ENCODE data around the gene ST3GAL6. TPM values are rescaled to one million over a fixed set of nuclear protein-coding genes. Genes with fewer than 3 reads are reported as not detected.
A peak's percentile ranks its signal among the peaks of the same experiment; 100 is the strongest.

ST3GAL6 gene
- total and polyA plus RNA-seq, 8 donors = 10.9 to 30.8 (median 18.8) TPM

DNA sequence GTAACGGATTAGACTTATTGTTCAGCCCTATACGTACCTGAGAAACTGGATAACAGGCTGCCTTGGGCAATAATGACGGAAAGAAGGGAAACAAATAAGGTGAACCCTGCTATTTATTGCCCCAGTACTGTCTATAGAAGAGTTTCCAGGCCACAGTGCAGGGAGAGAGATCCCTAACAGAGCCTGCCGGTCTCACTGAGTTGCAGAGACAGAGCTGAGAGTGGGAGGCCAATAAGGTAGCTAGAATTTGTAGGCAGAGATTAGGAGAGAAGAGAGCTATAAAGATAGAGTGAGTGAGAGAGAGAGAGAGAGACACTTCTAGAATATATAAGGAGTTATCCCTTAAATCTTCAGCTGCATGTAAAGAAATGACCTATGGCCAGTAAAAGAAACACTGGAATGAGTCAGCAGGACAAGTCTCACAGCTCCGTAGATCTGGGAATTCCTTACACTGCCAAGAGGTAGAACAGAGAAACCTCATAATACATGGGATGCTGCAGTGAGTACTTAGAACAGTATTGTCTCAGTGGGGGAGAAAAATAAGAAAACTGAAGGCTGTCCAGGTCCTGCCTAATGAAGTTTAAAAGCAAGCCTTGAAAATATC is 51.8 kb downstream of the ST3GAL6 start:
- ATAC-seq = no peak
- intact Hi-C loops (cut with DNase I) = no loop called here
- no peak for TF ChIP-seq CTCF (IDR thresholded peaks at IDR 0.05)

DNA sequence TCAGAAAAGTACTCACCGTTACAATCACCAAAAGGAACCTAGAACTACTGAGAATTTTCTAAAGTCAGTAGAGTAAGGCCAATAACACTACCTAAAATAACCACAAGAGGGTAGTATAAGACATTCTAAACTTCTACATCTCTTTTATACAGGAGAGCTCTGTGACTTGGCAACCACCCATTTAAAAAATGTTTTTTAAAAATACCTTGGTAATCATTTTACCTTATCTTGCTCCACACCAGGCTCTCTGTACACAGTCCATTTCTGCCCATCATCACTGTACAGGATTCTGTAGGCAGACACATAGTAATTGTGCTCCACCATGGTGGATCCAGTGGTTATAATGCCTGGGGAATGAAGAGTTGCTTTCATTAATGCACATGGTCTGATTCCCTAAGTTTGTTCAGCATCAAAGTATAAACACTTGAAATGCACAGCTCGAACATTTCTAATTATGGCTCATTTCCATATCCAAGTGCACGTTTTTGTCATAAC is 54.5 kb downstream of the ST3GAL6 start:
- Histone ChIP-seq H3K27me3 (no peaks in the 10 kb centered on the region), H3K36me3 (peaks cover 0 to 7% of the 10 kb centered on the region in 2 donors), H3K27ac (no peak overlapping the region), H3K4me1 (no peaks in the 10 kb centered on the region), H3K9me3 (no peaks in the 10 kb centered on the region), H3K4me3 (no peak overlapping the region)
- TF ChIP-seq CTCF (IDR thresholded peaks at IDR 0.05) = peak; percentile 69 to 75
- intact Hi-C loops (cut with DNase I) = loop anchor here in 1 of 2 donors (2.0 kb wide), 1 partner anchor 177 kb away; no protein-coding TSS in a partner anchor
- ATAC-seq = peak; percentile 87
- peak in 2 of 4 donors; percentile 47 to 62 for DNase-seq

More for the DNA sequence above, 51.8 kb downstream of the ST3GAL6 start:
- Histone ChIP-seq H3K27me3 (no peaks in the 10 kb centered on the region), H3K4me1 (peaks cover 0 to 7% of the 10 kb centered on the region in 2 donors), H3K9me3 (no peaks in the 10 kb centered on the region), H3K4me3 (no peak overlapping the region), H3K36me3 (peaks cover 0 to 7% of the 10 kb centered on the region in 2 donors), H3K27ac (no peak overlapping the region)
- DNase-seq = no peak

- Histone ChIP-seq H3K9me3 (no peaks in the 10 kb centered on the region), H3K4me3 (no peak overlapping the region), H3K27ac (no peak overlapping the region), H3K4me1 (no peaks in the 10 kb centered on the region), H3K36me3 (peaks cover 0 to 7% of the 10 kb centered on the region in 2 donors), H3K27me3 (no peaks in the 10 kb centered on the region)
- no peak for TF ChIP-seq CTCF (IDR thresholded peaks at IDR 0.05)
- ATAC-seq (no peak), DNase-seq (no peak)
- intact Hi-C loops (cut with DNase I) = no loop called here
Measured at GRCh38 chr3:98821063-98821462, 57.9 kb downstream of the ST3GAL6 start.

GRCh38 chr3:98823791-98824190 is 60.7 kb downstream of the ST3GAL6 start:
- intact Hi-C loops (cut with DNase I) = no loop called here

More at GRCh38 chr3:98823791-98824190, 60.7 kb downstream of the ST3GAL6 start:
- Histone ChIP-seq H3K36me3 (peaks cover 0 to 4% of the 10 kb centered on the region in 2 donors), H3K4me1 (peaks cover 0 to 3% of the 10 kb centered on the region in 2 donors), H3K9me3 (no peaks in the 10 kb centered on the region), H3K27ac (no peak overlapping the region), H3K27me3 (no peaks in the 10 kb centered on the region), H3K4me3 (no peak overlapping the region)
- no peak for ATAC-seq
- no peak for DNase-seq
- TF ChIP-seq CTCF (IDR thresholded peaks at IDR 0.05) = no peak

All from left lung (tissue), 10 donors.